Muscle of arm (tissue), 14 donors: ENCODE results near the gene PTN. TPM values are rescaled to one million over a fixed set of nuclear protein-coding genes. Genes with fewer than 3 reads are reported as not detected.

ENCODE experiments used
- DNase-seq: peaks from one replicate; pipeline ENCODE4 v3.0.0-alpha.2; 2013
- long read RNA-seq, 11 donors: transcript quantifications; one replicate each; lab custom pipeline, GENCODE V29; 2026
- polyA plus RNA-seq, 12 donors: library from polyadenylated mRNA; unstranded; fragments of 120-200 nt; gene quantifications; one replicate each; pipeline ENCODE4 v1.2.1, GENCODE V29; 2013; ENCODE audit not compliant: insufficient read length in 12 of 12

PTN gene
- 100 to 1,000 TPM in 4 of 12 donors, 10 to 100 TPM in 7, not detected in 1; 47.2 to 121 (median 93.6) TPM for polyA plus RNA-seq
- long read RNA-seq, donor 1, transcript PTN-201 (5 exons, 1,614 nt), result major isoform, 74 of 176 reads
- long read RNA-seq, donor 1, partial matches to known transcripts, result 95 of 176 reads
- long read RNA-seq, donor 1, other reads (novel, unspliced or antisense), result 7 of 176 reads
- long read RNA-seq, donor 2, transcript PTN-201 (5 exons, 1,614 nt), result major isoform, 21 of 50 reads
- long read RNA-seq, donor 2, partial matches to known transcripts, result 21 of 50 reads
- long read RNA-seq, donor 2, other reads (novel, unspliced or antisense), result 7 of 50 reads
- long read RNA-seq, donor 3, transcript PTN-201 (5 exons, 1,614 nt), result major isoform, 12 of 17 reads
- long read RNA-seq, donor 3, partial matches to known transcripts, result 5 of 17 reads
- long read RNA-seq, donor 3, other reads (novel, unspliced or antisense), result 0 of 17 reads
- long read RNA-seq, donor 4, transcript PTN-201 (5 exons, 1,614 nt), result major isoform, 13 of 18 reads
- long read RNA-seq, donor 4, partial matches to known transcripts, result 5 of 18 reads
- long read RNA-seq, donor 4, other reads (novel, unspliced or antisense), result 0 of 18 reads
- long read RNA-seq, donor 5, transcript PTN-201 (5 exons, 1,614 nt), result major isoform, 48 of 63 reads
- long read RNA-seq, donor 5, partial matches to known transcripts, result 15 of 63 reads
- long read RNA-seq, donor 5, other reads (novel, unspliced or antisense), result 0 of 63 reads
- long read RNA-seq, donor 6, transcript PTN-201 (5 exons, 1,614 nt), result major isoform, 16 of 16 reads
- long read RNA-seq, donor 6, partial matches to known transcripts, result 0 of 16 reads
- long read RNA-seq, donor 6, other reads (novel, unspliced or antisense), result 0 of 16 reads
- long read RNA-seq, donor 7, transcript PTN-201 (5 exons, 1,614 nt), result major isoform, 11 of 21 reads
- long read RNA-seq, donor 7, partial matches to known transcripts, result 10 of 21 reads
- long read RNA-seq, donor 7, other reads (novel, unspliced or antisense), result 0 of 21 reads
- long read RNA-seq, donor 8, transcript PTN-201 (5 exons, 1,614 nt), result major isoform, 23 of 23 reads
- long read RNA-seq, donor 8, partial matches to known transcripts, result 0 of 23 reads
- long read RNA-seq, donor 8, other reads (novel, unspliced or antisense), result 0 of 23 reads
- long read RNA-seq, donor 9, transcript PTN-201 (5 exons, 1,614 nt), result major isoform, 35 of 50 reads
- long read RNA-seq, donor 9, partial matches to known transcripts, result 15 of 50 reads
- long read RNA-seq, donor 9, other reads (novel, unspliced or antisense), result 0 of 50 reads
- long read RNA-seq, donor 10, transcript PTN-201 (5 exons, 1,614 nt), result major isoform, 20 of 28 reads
- long read RNA-seq, donor 10, partial matches to known transcripts, result 8 of 28 reads
- long read RNA-seq, donor 10, other reads (novel, unspliced or antisense), result 0 of 28 reads
- long read RNA-seq, donor 11, transcript PTN-201 (5 exons, 1,614 nt), result major isoform, 52 of 109 reads
- long read RNA-seq, donor 11, partial matches to known transcripts, result 50 of 109 reads
- long read RNA-seq, donor 11, other reads (novel, unspliced or antisense), result 7 of 109 reads

DNA sequence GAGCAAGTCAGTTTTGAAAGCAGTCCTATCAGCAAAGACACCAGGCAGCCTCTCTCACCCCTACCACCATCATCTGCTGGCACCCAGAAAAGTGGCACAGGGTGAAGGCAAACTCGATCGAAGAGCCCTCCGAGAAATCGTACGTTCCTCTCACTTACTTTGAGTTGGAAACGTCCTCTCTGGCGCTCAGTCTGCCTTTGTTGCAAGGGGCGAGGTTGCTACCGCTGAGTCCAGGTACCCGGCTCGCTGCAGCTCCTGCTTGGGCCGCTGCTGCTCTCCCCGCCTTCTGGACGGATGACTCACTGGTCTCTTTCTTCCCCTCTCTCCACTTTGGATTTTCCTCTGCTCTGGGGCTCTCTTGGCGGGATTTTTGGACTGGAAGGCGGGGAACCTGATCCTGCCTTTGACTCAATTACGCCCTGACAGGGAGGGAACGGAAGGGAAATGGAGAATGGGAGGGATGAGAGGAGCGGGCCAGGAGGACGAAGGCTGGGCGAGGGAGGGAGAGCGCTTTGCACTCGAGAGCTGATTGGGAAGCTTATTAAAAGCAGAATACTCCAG, at the start of gene PTN:
TSS of gene PTN (minus strand) at position 453 of the 561 bp plus-strand sequence. CDS start 88,760 bp downstream, outside the sequence.
- peak; percentile 82 for DNase-seq

DNA sequence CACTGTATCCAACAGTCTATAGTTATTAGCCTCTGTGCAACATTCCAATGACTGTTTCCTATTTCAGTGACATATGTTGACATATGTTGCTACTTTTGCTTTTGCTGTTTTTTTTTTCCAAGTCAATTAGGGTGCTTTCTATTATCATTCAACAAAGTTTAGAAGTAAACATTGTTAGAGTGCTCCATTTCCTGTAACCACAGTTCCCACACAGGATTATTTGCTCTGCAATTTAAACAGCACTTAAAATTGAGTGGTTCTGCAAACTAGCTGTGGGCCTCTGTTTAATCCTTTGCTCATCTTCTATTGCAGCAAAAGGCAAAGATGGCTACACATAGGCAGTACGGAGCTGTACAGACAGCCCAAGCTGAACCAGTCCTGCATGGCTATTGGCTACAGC, 46.5 kb upstream of the PTN start:
- DNase-seq, result no peak

GRCh38 chr7:137388916-137389315, 45.4 kb upstream of the PTN start:
- DNase-seq, result peak; percentile 30

GRCh38 chr7:137386966-137387365, 43.4 kb upstream of the PTN start:
- DNase-seq, result no peak

DNA sequence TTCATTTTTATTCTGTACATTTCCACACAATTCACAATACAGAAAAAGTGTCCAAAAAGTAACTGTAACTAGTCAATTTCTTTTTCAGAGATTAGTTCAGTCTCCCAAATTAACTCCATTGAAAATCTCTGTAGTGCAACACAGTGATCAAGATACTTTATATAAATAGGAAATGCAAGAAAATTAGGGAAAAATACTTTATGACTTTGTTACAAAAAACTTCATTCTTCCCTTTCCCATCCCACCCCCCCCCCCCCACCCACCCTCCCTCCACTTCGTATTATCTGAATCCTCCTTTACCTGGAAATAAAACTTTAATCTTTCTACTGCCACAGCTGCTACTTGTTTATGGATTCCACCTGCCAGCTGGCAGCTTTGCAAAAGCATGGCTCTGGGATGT, 37.5 kb upstream of the PTN start:
- DNase-seq, result no peak

GRCh38 chr7:137373507-137373906, 30.0 kb upstream of the PTN start:
- no peak for DNase-seq

GRCh38 chr7:137371616-137372015, 28.1 kb upstream of the PTN start:
- peak; percentile 58 for DNase-seq

GRCh38 chr7:137366995-137367394, 23.5 kb upstream of the PTN start:
- peak; percentile 45 for DNase-seq

DNA sequence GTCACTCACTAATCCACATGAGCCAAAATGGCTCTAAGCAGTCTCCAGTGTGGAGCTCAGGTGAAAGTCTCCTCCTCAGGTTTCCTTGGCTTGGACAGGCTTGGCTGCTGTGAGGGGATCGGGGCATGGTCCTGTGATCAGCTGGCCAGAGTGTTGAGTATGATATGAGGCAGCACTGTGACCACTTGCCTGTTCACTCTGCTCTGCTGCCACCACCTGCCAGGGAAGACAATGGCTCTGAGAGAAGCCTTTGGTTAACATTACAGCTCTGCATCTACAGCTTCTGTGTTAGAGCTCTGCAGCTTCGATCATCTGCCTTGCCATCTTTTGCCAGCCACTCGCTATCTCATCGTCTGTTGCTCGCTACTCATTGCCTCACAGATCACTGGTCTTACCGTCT, 20.1 kb upstream of the PTN start:
- no peak for DNase-seq

GRCh38 chr7:137360087-137360679, 16.6 kb upstream of the PTN start:
- no peak for DNase-seq

DNA sequence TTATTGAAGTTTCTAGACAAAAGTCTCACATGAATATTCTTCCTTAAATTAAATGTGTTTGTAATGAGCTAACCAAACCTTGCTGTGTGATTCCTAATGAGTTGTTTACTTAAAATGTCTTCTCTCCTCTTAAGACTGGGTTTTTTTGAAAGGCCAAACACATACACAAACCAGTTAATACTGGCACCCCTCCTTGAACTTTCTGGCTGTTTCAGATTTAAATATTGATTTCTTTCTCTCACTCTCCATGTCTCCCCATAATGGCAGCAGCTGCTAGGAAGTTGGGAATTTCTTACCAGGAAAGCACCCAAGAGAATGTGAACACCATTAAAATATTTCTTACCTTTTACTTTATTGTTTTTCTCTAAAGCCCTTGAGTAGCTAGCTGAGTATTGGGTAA, 11.4 kb upstream of the PTN start:
- no peak for DNase-seq

- DNase-seq, result peak; percentile 74
Measured at GRCh38 chr7:137354396-137354795, 10.9 kb upstream of the PTN start.

GRCh38 chr7:137351941-137352340, 8.4 kb upstream of the PTN start:
- no peak for DNase-seq

DNA sequence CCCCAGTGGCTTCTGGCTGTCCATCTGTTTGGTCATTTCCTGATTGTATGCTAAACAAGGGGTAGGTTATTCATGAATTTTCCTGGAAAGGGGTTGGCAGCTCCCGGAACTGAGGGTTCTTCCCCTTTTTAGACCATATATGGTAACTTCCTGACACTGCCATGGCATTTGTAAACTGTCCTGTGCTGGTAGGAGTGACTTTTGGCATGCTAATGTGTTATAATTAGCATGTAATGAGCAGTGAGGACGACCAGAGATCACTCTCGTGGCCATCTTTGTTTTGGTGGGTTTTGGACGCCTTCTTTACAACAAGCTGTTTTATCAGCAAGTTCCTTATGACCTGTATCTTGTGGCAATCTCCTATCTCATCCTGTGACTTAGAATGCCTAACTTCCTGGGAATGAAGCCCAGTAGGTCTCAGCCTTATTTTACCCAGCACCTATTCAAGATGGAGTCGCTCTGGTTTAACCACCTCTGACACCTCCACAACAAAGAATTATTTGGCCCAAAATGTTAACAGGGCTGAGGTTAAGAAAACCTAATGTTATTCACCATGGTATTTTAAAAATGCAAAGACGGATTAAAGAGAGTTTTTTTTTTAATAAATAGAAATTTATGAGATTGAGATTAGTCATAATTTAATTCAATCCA, 2.4 kb upstream of the PTN start:
- no peak for DNase-seq

DNA sequence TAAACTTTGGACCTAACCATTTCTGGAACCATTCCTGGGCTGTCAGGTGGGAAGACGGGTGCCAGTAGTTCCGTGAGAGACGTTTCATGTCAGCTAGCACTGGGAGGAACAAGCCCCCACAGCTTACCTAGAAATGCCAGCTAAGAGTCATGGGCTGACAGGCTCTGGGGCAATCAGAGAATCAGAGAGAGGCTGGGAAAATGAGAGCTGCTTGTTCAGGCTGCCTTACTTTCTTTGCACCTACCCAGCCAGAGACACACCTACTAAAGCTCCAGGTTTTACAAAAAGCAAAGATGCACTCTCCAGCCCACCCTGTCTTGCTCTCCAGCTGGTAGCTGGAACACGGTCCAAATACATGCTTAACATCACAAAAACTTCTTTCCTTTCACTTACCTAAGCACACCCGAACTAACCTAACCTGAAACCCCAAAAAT, 688 bp downstream of the PTN start:
- DNase-seq, result peak; percentile 28

GRCh38 chr7:137342265-137342664, 1.3 kb downstream of the PTN start:
- peak; percentile 46 for DNase-seq

DNA sequence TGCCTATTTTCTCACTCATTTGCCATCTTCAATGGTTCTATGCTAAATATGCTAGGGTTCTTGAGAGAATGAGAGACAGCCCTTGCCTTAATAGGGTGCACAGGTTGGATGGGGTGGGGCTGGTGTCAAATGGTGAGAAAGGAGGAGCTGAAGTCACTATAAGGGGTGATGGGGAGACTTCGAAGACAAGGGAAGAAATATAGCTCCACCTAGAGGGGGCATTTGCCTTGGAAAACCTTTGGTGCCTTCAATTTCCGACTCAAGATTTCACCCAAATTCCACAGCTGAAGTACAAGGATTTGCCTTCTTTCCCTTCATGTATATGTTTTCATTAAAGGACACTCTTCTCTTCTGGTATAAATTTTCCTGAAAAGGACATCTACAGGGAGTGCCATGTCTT, 5.6 kb downstream of the PTN start:
- no peak for DNase-seq

DNA sequence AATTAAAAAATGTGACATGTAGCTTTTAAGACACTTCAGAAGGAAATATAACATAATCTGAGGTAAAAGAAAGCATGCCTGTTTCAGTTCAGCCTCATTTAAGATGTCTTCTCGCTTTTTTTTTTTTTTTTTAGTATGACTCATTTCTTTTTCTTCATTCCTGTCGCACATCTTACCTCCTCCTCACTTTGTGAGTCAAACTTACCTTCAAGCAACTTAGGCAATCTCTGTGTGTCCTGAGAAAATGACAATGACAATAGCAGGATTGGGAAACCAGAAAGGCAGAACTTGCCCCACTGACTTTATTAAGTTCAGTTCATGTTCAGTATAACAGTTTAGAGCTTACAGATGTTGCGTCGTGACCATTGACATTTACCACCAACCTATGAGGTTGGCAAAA, 7.7 kb downstream of the PTN start:
- DNase-seq, result no peak

- no peak for DNase-seq
Measured at GRCh38 chr7:137331378-137331777, 12.2 kb downstream of the PTN start.

DNA sequence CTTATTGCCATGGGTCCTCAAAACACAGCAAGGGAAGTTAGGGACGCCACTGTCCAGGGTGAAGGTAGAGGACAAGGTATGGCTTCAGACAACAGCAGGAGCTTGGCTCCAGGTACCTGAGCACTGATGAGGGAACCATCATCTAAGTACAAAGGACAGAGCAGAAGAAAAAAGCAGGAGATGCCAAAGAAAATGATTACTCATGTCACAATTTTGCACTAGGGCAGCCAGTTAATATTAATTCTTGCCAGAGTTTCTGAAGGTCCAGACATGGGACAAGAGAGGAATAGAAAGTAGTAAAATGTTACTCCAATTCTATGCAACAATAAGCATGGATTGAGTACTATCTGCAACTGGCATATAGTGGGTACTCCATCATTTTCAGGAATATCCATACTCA, 14.1 kb downstream of the PTN start:
- DNase-seq, result no peak
